ENCODE data around the gene DAAM1.

- TF ChIP-seq REST (IDR thresholded peaks at IDR 0.05; ENCODE audit: borderline replicate concordance): no peak
- no peak for TF ChIP-seq CTCF (IDR thresholded peaks at IDR 0.05; ENCODE audit: poor library complexity, severe bottlenecking)
- no peak for TF ChIP-seq POLR2AphosphoS5 (IDR thresholded peaks at IDR 0.05)
- TF ChIP-seq MXI1 (conservative IDR thresholded peaks at IDR 0.05; ENCODE audit: poor library complexity, severe bottlenecking): no peak
- TF ChIP-seq EZH2 (IDR thresholded peaks at IDR 0.05; ENCODE audit: borderline replicate concordance, insufficient read depth, low read length, poor library complexity, severe bottlenecking): no peak
- no peak for TF ChIP-seq EP300 (conservative IDR thresholded peaks at IDR 0.05; ENCODE audit: poor library complexity, severe bottlenecking)
- no peak for TF ChIP-seq TAF1 (IDR thresholded peaks at IDR 0.05; ENCODE audit: low read depth)
- no peak for TF ChIP-seq RAD21 (conservative IDR thresholded peaks at IDR 0.05)
- no peak for TF ChIP-seq SMC3 (conservative IDR thresholded peaks at IDR 0.05; ENCODE audit: poor library complexity)
Observed at GRCh38 chr14:59377491-59377890, 189.0 kb downstream of the DAAM1 start.

All from neural cell (in vitro differentiated cells).